IPS-18a (cell line): ENCODE measurements around the gene B4GALNT4.
"Not testable (repeated sequence)": the region's sequence is repeated elsewhere in the genome, so short reads cannot be mapped to it uniquely, and the experiment has no call there.

ENCODE experiments used
- H3K27ac ChIP-seq: one replicate; pipeline ENCODE4 v1.5.1; 2013; ENCODE audit warnings: low read length
- H3K27me3 ChIP-seq: one replicate; pipeline ENCODE4 v1.6.1; 2013; ENCODE audit warnings: mild to moderate bottlenecking, low read length; ENCODE audit not compliant: control insufficient read depth, insufficient read depth
- H3K36me3 ChIP-seq: one replicate; pipeline ENCODE4 v1.6.1; 2013; ENCODE audit warnings: low read depth, low read length; ENCODE audit not compliant: control insufficient read depth
- H3K4me1 ChIP-seq: one replicate; pipeline ENCODE4 v1.6.1; 2013; ENCODE audit warnings: low read depth, low read length; ENCODE audit not compliant: control insufficient read depth
- H3K4me3 ChIP-seq: one replicate; pipeline ENCODE4 v1.5.1; 2013; ENCODE audit warnings: low read length
- H3K9ac ChIP-seq: one replicate; pipeline ENCODE4 v1.6.1; 2013; ENCODE audit warnings: mild to moderate bottlenecking, low read length, moderate library complexity
- H3K9me3 ChIP-seq: one replicate; pipeline ENCODE4 v1.6.1; 2013; ENCODE audit warnings: low read depth, low read length; ENCODE audit not compliant: control insufficient read depth

The B4GALNT4 gene

GRCh38 chr11:352456-353031 is 16.8 kb upstream of the B4GALNT4 start:
- Histone ChIP-seq H3K36me3 (no peaks in the 10 kb centered on the region), H3K4me1 (peaks cover 11% of the 10 kb centered on the region), H3K4me3 (no peak overlapping the region), H3K27ac (no peak overlapping the region), H3K27me3 (no peaks in the 10 kb centered on the region), H3K9me3 (no peaks in the 10 kb centered on the region), H3K9ac (no peak overlapping the region)

GRCh38 chr11:353179-353873 is 16.0 kb upstream of the B4GALNT4 start:
- Histone ChIP-seq H3K9me3 (no peaks in the 10 kb centered on the region), H3K27me3 (no peaks in the 10 kb centered on the region), H3K4me1 (peaks cover 11% of the 10 kb centered on the region), H3K4me3 (no peak overlapping the region), H3K27ac (no peak overlapping the region), H3K36me3 (no peaks in the 10 kb centered on the region), H3K9ac (no peak overlapping the region)

- H3K27me3 ChIP-seq, result no peaks in the 10 kb centered on the region
- H3K9ac ChIP-seq, result peak overlapping the region; percentile 68
- no peaks in the 10 kb centered on the region for H3K36me3 ChIP-seq
- H3K27ac ChIP-seq, result peak overlapping the region; percentile 89
- H3K4me1 ChIP-seq, result peaks cover 11% of the 10 kb centered on the region
- H3K9me3 ChIP-seq, result peaks cover 4% of the 10 kb centered on the region
- H3K4me3 ChIP-seq, result peak overlapping the region; percentile 41
Observed at GRCh38 chr11:355581-356458, 13.5 kb upstream of the B4GALNT4 start.

- Histone ChIP-seq H3K27ac (no peak overlapping the region), H3K4me1 (peaks cover 11% of the 10 kb centered on the region), H3K9ac (no peak overlapping the region)
Observed at GRCh38 chr11:356610-357009, 12.7 kb upstream of the B4GALNT4 start.

GRCh38 chr11:357582-357981 is 11.7 kb upstream of the B4GALNT4 start:
- Histone ChIP-seq H3K36me3 (no peaks in the 10 kb centered on the region), H3K27me3 (no peaks in the 10 kb centered on the region), H3K4me1 (peaks cover 11% of the 10 kb centered on the region)

More at GRCh38 chr11:356610-357009, 12.7 kb upstream of the B4GALNT4 start:
- H3K9me3 ChIP-seq, result peaks cover 4% of the 10 kb centered on the region
- no peaks in the 10 kb centered on the region for H3K27me3 ChIP-seq
- no peak overlapping the region for H3K4me3 ChIP-seq
- H3K36me3 ChIP-seq, result no peaks in the 10 kb centered on the region

GRCh38 chr11:358129-358800 is 11.0 kb upstream of the B4GALNT4 start:
- H3K27ac ChIP-seq, result no peak overlapping the region
- H3K4me3 ChIP-seq, result no peak overlapping the region
- H3K9ac ChIP-seq, result no peak overlapping the region
- H3K9me3 ChIP-seq, result peaks cover 4% of the 10 kb centered on the region
- H3K4me1 ChIP-seq, result peaks cover 11% of the 10 kb centered on the region
- no peaks in the 10 kb centered on the region for H3K27me3 ChIP-seq
- H3K36me3 ChIP-seq, result no peaks in the 10 kb centered on the region

More at GRCh38 chr11:357582-357981, 11.7 kb upstream of the B4GALNT4 start:
- Histone ChIP-seq H3K9me3 (peaks cover 4% of the 10 kb centered on the region), H3K9ac (no peak overlapping the region), H3K27ac (no peak overlapping the region), H3K4me3 (no peak overlapping the region)

GRCh38 chr11:359181-359714 is 10.1 kb upstream of the B4GALNT4 start:
- Histone ChIP-seq H3K9ac (no peak overlapping the region), H3K4me3 (no peak overlapping the region), H3K9me3 (peaks cover 4% of the 10 kb centered on the region), H3K4me1 (peaks cover 7% of the 10 kb centered on the region), H3K27me3 (no peaks in the 10 kb centered on the region), H3K36me3 (no peaks in the 10 kb centered on the region), H3K27ac (no peak overlapping the region)

- no peak overlapping the region for H3K9ac ChIP-seq
- peaks cover 4% of the 10 kb centered on the region for H3K9me3 ChIP-seq
- H3K36me3 ChIP-seq, result no peaks in the 10 kb centered on the region
- H3K4me1 ChIP-seq, result peaks cover 1% of the 10 kb centered on the region
- H3K27ac ChIP-seq, result no peak overlapping the region
- no peak overlapping the region for H3K4me3 ChIP-seq
- H3K27me3 ChIP-seq, result no peaks in the 10 kb centered on the region
Observed at GRCh38 chr11:360326-361280, 8.7 kb upstream of the B4GALNT4 start.

- H3K27ac ChIP-seq, result no peak overlapping the region
- peaks cover 4% of the 10 kb centered on the region for H3K9me3 ChIP-seq
- H3K36me3 ChIP-seq, result no peaks in the 10 kb centered on the region
- H3K4me3 ChIP-seq, result no peak overlapping the region
- H3K4me1 ChIP-seq, result no peaks in the 10 kb centered on the region
- H3K9ac ChIP-seq, result no peak overlapping the region
- no peaks in the 10 kb centered on the region for H3K27me3 ChIP-seq
Observed at GRCh38 chr11:362642-363442, 6.5 kb upstream of the B4GALNT4 start.

- H3K4me3 ChIP-seq, H3K36me3 ChIP-seq, H3K9me3 ChIP-seq, H3K9ac ChIP-seq, H3K27ac ChIP-seq, H3K4me1 ChIP-seq, H3K27me3 ChIP-seq: not testable (repeated sequence)
Observed at GRCh38 chr11:363443-363805, 5.9 kb upstream of the B4GALNT4 start.
